GM21390 (cell line): Measurements from ENCODE around the gene CNTROB.
A peak's percentile ranks its signal among the peaks of the same experiment; 100 is the strongest.

ENCODE experiments used
- ATAC-seq: cut with Tn5 transposase; IDR thresholded peaks from one replicate; pipeline ENCODE4 v1.9.1; 2021; ENCODE audit not compliant: unreplicated experiment

CNTROB gene

DNA sequence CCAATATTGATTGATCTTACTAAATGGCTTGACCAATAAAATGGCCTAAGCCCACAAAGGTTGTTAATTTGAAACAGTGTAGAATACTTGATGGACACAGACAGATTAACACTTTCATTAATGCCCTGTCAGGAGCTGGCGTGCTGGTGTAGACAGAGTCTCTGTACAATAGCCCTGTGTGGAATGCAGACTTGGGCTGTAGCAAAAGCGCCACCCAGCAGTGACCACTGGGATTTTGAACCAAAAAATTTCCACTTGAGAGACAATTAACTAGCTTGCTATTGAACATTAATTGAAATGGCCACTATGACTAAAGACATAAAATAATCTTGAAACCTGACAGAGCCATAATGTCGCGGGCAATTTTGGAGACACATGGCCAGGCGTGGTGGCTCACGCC is 50.7 kb downstream of the CNTROB start:
- ATAC-seq = no peak

DNA sequence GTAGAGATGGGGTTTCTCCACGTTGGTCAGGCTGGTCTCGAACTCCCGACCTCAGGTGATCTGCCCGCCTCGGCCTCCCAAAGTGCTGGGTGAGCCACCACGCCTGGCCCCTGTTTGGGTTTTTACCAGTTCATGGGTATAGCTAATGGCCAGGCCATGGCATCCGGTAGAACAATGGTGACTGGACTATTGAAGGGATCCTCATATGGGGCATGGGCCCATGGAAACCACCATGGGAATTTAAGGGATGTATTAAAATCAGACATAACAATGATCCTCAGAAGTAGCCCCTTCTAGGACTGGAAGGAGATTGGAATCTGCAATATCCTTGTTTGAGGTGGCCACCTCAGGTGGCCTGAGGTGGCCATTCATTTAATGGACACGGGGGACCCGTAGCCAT is 52.9 kb downstream of the CNTROB start:
- ATAC-seq = no peak

DNA sequence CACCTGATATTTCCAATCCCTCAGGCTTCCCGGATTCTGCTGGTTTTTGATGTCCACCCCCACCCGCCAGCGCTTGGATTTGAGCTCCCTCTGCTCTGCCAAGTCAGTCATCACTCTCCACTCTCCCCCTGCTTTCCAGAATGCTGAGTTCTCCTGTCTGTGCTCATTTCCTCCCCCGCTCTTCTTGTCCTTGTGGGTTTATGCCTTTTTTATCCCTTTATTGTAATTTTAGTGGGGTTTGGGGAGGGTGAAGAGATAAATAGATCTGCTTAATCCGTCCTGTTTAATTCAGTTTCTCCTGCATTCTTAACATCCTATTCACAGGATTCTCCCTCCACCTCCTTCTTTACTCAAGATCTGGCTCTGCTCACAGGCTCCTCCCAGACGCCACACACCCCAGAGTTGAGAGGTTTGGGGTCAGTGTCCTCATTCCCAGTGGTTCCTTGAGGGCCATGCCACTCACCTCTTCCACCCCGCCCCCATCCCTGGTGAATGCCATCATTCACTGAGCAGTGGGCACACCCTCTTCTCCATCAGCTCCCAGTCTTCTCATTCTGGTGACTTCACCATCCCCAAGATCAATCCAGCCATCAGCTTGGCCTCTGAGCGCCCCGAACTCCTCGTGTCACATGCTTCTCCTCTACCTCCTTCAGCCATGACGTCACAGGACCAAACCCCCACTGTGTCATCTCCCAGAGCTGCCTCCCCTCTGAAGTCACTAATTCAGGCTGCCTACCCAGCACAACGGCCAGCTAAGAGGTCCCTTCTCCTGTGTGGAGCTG is 55.3 kb downstream of the CNTROB start:
- ATAC-seq = no peak

DNA sequence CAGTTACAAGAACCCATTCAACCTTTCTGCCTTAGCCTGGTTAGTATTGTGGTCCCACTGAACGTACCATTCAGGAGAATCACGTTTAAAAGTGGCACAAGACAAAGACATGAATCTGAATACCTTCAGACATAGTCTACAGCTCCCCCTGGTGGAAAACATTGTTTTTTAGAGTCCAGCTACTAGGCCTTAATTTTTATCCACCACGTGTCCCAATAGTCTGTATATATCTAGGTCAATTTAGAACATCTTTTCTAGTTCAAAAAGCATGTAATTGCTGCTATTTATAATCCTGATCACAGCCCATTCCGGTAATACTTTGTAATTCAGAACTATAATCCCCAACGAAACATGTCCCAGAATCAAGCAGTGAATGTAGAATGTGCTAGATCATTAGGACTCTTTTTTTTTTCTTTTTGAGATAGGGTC is 56.8 kb downstream of the CNTROB start:
- no peak for ATAC-seq

DNA sequence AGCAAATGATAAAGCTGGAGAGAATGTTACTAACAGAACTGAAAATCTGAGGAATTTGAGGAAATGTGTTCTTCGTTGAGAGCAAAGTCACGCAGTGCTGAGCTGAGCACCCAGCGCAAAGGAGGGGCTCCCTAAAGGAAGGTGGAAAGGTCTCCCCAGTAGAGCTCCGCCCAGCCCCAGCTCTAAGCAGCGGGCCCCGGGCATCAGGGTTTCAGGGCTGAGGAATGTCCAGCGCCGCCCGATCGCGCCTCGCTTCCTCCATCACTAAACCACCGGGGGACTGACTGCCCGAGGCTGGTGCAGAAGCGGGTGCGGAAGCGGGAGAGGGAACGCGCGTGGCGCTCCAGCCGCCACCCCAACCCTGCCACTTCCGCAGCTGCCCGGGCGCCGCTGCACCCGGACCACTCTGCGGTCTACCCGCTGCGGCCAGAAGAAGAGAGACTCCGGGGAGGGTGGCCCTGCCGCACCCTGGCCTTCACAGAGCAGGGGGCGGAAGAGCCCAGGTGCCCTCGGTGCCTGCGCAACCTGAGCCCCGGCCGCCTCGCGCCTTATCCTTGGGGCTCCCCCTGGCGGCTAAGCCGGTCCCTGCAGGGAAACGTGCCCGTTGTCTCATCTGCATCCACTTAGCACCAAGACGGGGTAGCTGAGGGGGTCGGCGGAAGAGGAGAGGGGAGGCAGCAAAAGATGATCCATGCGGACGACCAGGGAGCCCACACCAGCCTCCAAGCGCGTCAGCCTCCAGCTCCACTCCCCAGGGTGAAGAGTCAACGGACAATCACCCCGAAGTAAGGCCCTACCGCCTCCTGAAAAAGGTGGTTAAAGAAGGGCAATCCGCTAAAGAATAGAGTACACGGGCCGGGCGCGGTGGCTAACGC is 58.0 kb downstream of the CNTROB start:
- peak; percentile 72 for ATAC-seq

DNA sequence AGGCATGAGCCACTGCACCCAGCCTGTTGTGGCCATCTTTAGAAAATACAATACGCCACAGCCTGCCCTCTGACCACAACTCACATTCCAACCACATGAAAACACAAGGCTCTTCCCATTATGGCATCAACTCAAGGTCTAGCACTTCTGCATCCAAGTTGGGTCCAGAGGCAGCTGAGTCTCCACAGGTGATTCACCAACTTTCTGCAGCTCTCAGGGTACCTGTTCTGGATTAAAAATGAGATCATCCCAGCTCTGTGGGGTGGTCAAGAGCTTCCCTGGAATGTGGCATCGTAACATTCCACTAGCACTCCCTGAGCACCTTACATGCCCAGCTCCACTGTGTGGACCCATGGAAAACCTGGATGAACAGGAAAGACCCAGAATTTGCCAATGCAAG is 60.5 kb downstream of the CNTROB start:
- no peak for ATAC-seq

GRCh38 chr17:7992924-7993323 is 60.9 kb downstream of the CNTROB start:
- no peak for ATAC-seq

- ATAC-seq = no peak
Measured at GRCh38 chr17:7993972-7994589, 62.1 kb downstream of the CNTROB start.

DNA sequence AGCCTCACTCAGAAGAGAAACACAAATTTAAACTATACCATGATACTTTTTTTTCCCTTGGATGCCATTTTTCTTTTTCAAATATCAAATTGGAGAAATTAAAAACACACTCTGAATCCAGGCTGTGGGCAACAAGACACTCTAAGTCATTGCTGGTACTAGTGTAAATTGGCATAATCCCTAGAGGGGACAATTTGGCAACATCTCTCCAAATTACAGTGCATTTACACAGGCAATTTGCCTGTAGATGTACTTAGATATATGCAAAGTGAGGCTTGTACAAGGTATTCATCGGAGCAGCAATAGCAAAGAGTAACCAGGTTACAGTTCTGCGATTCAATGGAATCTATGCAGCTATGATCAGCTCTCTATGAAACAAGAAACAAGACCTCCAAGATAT is 63.7 kb downstream of the CNTROB start:
- ATAC-seq = no peak

DNA sequence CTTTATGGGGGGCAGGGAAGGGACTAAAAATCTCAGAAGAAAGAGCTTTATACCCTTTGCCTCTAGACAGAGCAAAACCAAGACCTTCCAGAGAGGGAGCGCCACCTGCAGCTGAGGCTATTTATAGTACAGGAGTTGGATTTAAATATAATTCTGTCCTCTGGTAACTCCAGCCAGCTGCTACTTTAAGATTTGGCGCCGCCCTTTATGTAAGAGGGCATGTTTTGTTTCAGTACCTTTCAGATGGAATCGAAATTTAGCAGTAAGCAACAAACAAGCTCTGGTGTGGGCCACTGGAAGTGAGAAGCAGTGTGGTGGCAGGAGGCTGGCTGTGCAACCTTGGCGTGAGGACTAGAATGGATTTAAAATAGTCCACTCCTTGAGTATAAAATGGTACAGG is 65.2 kb downstream of the CNTROB start:
- ATAC-seq = no peak
